ENCODE data around the gene TTYH3. TPM values are rescaled to one million over a fixed set of nuclear protein-coding genes. Genes with fewer than 3 reads are reported as not detected.
"Not testable (repeated sequence)": the region's sequence is repeated elsewhere in the genome, so short reads cannot be mapped to it uniquely, and the experiment has no call there.

The TTYH3 gene
- 83.8 TPM for polyA plus RNA-seq (2013, experiment 1 of 2)
- 102 TPM for polyA plus RNA-seq (2013, experiment 2 of 2)

GRCh38 chr7:2631946-2632732 is at the start of gene TTYH3:
TSS of gene TTYH3 (plus strand) at chr7:2631986. CDS start at chr7:2632156, 170 bp downstream.
- Histone ChIP-seq H3K4me3 (ENCODE audit: low read length) (peak within 1 kb of the TSS; percentile 87), H3K36me3 (ENCODE audit: insufficient read depth, low read length) (no peaks in the 10 kb centered on the region; the same call in 1 of the 2 replicates), H3K9me3 (ENCODE audit: insufficient read depth, low read depth, low read length) (no peaks in the 10 kb centered on the region), H3K9ac (ENCODE audit: low read depth, low read length) (peak within 1 kb of the TSS; percentile 84), H3K4me1 (ENCODE audit: insufficient read depth, low read length) (peaks cover 11% of the 10 kb centered on the region), H3K27me3 (ENCODE audit: insufficient read depth, low read length) (no peaks in the 10 kb centered on the region), H3K27ac (ENCODE audit: low read depth, low read length) (peak within 1 kb of the TSS; percentile 74)
- WGBS = under 1% methylated on average over 62 of the region's 62 CpGs

- H3K27ac ChIP-seq (ENCODE audit: low read depth, low read length) = no peak overlapping the region
- H3K27me3 ChIP-seq (ENCODE audit: insufficient read depth, low read length) = no peaks in the 10 kb centered on the region
- no peak overlapping the region for H3K4me3 ChIP-seq (ENCODE audit: low read length)
- no peaks in the 10 kb centered on the region for H3K4me1 ChIP-seq (ENCODE audit: insufficient read depth, low read length)
- H3K9ac ChIP-seq (ENCODE audit: low read depth, low read length) = no peak overlapping the region
- no peaks in the 10 kb centered on the region for H3K9me3 ChIP-seq (ENCODE audit: insufficient read depth, low read depth, low read length)
- 85% methylated on average over 22 of the region's 24 CpGs for WGBS
- H3K36me3 ChIP-seq (ENCODE audit: insufficient read depth, low read length) = peaks cover 6% of the 10 kb centered on the region; the same call in 1 of the 2 replicates
Observed at GRCh38 chr7:2582006-2582735, 49.6 kb upstream of the TTYH3 start.

GRCh38 chr7:2583798-2584580 is 47.8 kb upstream of the TTYH3 start:
- peaks cover 6% of the 10 kb centered on the region; the same call in 1 of the 2 replicates for H3K36me3 ChIP-seq (ENCODE audit: insufficient read depth, low read length)

GRCh38 chr7:2585446-2585845 is 46.3 kb upstream of the TTYH3 start:
- H3K4me1 ChIP-seq (ENCODE audit: insufficient read depth, low read length) = no peaks in the 10 kb centered on the region
- no peaks in the 10 kb centered on the region for H3K27me3 ChIP-seq (ENCODE audit: insufficient read depth, low read length)
- H3K9ac ChIP-seq (ENCODE audit: low read depth, low read length) = no peak overlapping the region
- H3K36me3 ChIP-seq (ENCODE audit: insufficient read depth, low read length) = peaks cover 6% of the 10 kb centered on the region; the same call in 1 of the 2 replicates
- no peaks in the 10 kb centered on the region for H3K9me3 ChIP-seq (ENCODE audit: insufficient read depth, low read depth, low read length)
- H3K27ac ChIP-seq (ENCODE audit: low read depth, low read length) = no peak overlapping the region
- WGBS = 92% methylated on average over 19 of the region's 19 CpGs
- no peak overlapping the region for H3K4me3 ChIP-seq (ENCODE audit: low read length)

More at GRCh38 chr7:2583798-2584580, 47.8 kb upstream of the TTYH3 start:
- no peak overlapping the region for H3K27ac ChIP-seq (ENCODE audit: low read depth, low read length)
- H3K4me3 ChIP-seq (ENCODE audit: low read length) = no peak overlapping the region
- 96% methylated on average over 53 of the region's 54 CpGs for WGBS
- H3K9me3 ChIP-seq (ENCODE audit: insufficient read depth, low read depth, low read length) = no peaks in the 10 kb centered on the region
- no peak overlapping the region for H3K9ac ChIP-seq (ENCODE audit: low read depth, low read length)
- H3K27me3 ChIP-seq (ENCODE audit: insufficient read depth, low read length) = no peaks in the 10 kb centered on the region
- no peaks in the 10 kb centered on the region for H3K4me1 ChIP-seq (ENCODE audit: insufficient read depth, low read length)

- Histone ChIP-seq H3K27me3 (ENCODE audit: insufficient read depth, low read length) (no peaks in the 10 kb centered on the region), H3K36me3 (ENCODE audit: insufficient read depth, low read length) (peaks cover 6% of the 10 kb centered on the region; the same call in 1 of the 2 replicates), H3K27ac (ENCODE audit: low read depth, low read length) (no peak overlapping the region), H3K9me3 (ENCODE audit: insufficient read depth, low read depth, low read length) (no peaks in the 10 kb centered on the region), H3K4me3 (ENCODE audit: low read length) (no peak overlapping the region), H3K4me1 (ENCODE audit: insufficient read depth, low read length) (no peaks in the 10 kb centered on the region), H3K9ac (ENCODE audit: low read depth, low read length) (no peak overlapping the region)
- WGBS = 92% methylated on average over 24 of the region's 24 CpGs
Observed at GRCh38 chr7:2586326-2587020, 45.3 kb upstream of the TTYH3 start.

- H3K9me3 ChIP-seq (ENCODE audit: insufficient read depth, low read depth, low read length) = no peaks in the 10 kb centered on the region
- H3K4me1 ChIP-seq (ENCODE audit: insufficient read depth, low read length) = no peaks in the 10 kb centered on the region
- WGBS = 90% methylated on average over 9 of the region's 9 CpGs
- H3K9ac ChIP-seq (ENCODE audit: low read depth, low read length) = no peak overlapping the region
- no peak overlapping the region for H3K27ac ChIP-seq (ENCODE audit: low read depth, low read length)
- no peaks in the 10 kb centered on the region for H3K27me3 ChIP-seq (ENCODE audit: insufficient read depth, low read length)
- H3K4me3 ChIP-seq (ENCODE audit: low read length) = no peak overlapping the region
- peaks cover 6% of the 10 kb centered on the region; the same call in 1 of the 2 replicates for H3K36me3 ChIP-seq (ENCODE audit: insufficient read depth, low read length)
Observed at GRCh38 chr7:2587134-2587533, 44.7 kb upstream of the TTYH3 start.

- no peak overlapping the region for H3K9ac ChIP-seq (ENCODE audit: low read depth, low read length)
- H3K27me3 ChIP-seq (ENCODE audit: insufficient read depth, low read length) = no peaks in the 10 kb centered on the region
- WGBS = 95% methylated on average over 21 of the region's 21 CpGs
- no peak overlapping the region for H3K27ac ChIP-seq (ENCODE audit: low read depth, low read length)
- H3K9me3 ChIP-seq (ENCODE audit: insufficient read depth, low read depth, low read length) = no peaks in the 10 kb centered on the region
- no peak overlapping the region for H3K4me3 ChIP-seq (ENCODE audit: low read length)
- H3K36me3 ChIP-seq (ENCODE audit: insufficient read depth, low read length) = peaks cover 12% of the 10 kb centered on the region
- H3K4me1 ChIP-seq (ENCODE audit: insufficient read depth, low read length) = no peaks in the 10 kb centered on the region
Observed at GRCh38 chr7:2587778-2588177, 44.0 kb upstream of the TTYH3 start.

- H3K27ac ChIP-seq (ENCODE audit: low read depth, low read length) = no peak overlapping the region
- H3K27me3 ChIP-seq (ENCODE audit: insufficient read depth, low read length) = no peaks in the 10 kb centered on the region
- peaks cover 10% of the 10 kb centered on the region for H3K36me3 ChIP-seq (ENCODE audit: insufficient read depth, low read length)
- no peaks in the 10 kb centered on the region for H3K9me3 ChIP-seq (ENCODE audit: insufficient read depth, low read depth, low read length)
- H3K4me3 ChIP-seq (ENCODE audit: low read length) = no peak overlapping the region
- H3K9ac ChIP-seq (ENCODE audit: low read depth, low read length) = no peak overlapping the region
- WGBS = 94% methylated on average over 16 of the region's 16 CpGs
- H3K4me1 ChIP-seq (ENCODE audit: insufficient read depth, low read length) = no peaks in the 10 kb centered on the region
Observed at GRCh38 chr7:2589341-2589740, 42.4 kb upstream of the TTYH3 start.

GRCh38 chr7:2589941-2590340 is 41.8 kb upstream of the TTYH3 start:
- H3K9me3 ChIP-seq (ENCODE audit: insufficient read depth, low read depth, low read length); H3K36me3 ChIP-seq (ENCODE audit: insufficient read depth, low read length); H3K27ac ChIP-seq (ENCODE audit: low read depth, low read length); H3K4me3 ChIP-seq (ENCODE audit: low read length); H3K4me1 ChIP-seq (ENCODE audit: insufficient read depth, low read length); H3K27me3 ChIP-seq (ENCODE audit: insufficient read depth, low read length); H3K9ac ChIP-seq (ENCODE audit: low read depth, low read length): not testable (repeated sequence)
- 96% methylated on average over 15 of the region's 15 CpGs for WGBS

GRCh38 chr7:2592375-2592865 is 39.4 kb upstream of the TTYH3 start:
- Histone ChIP-seq H3K9me3 (ENCODE audit: insufficient read depth, low read depth, low read length) (no peaks in the 10 kb centered on the region), H3K36me3 (ENCODE audit: insufficient read depth, low read length) (peaks cover 7% of the 10 kb centered on the region), H3K4me1 (ENCODE audit: insufficient read depth, low read length) (no peaks in the 10 kb centered on the region), H3K4me3 (ENCODE audit: low read length) (no peak overlapping the region), H3K27ac (ENCODE audit: low read depth, low read length) (no peak overlapping the region), H3K9ac (ENCODE audit: low read depth, low read length) (no peak overlapping the region), H3K27me3 (ENCODE audit: insufficient read depth, low read length) (no peaks in the 10 kb centered on the region)
- WGBS = 95% methylated on average over 23 of the region's 23 CpGs
